Heart right ventricle (tissue), 16 donors: Measurements from ENCODE around the gene CACNA1C. TPM values are rescaled to one million over a fixed set of nuclear protein-coding genes. Genes with fewer than 3 reads are reported as not detected.

Experiments
- ATAC-seq, 8 donors: fragments of 200-7000 bp; cut with Tn5 transposase; one replicate each; pipeline ENCODE4 v1.9.1; 2020; ENCODE audit warnings: mild to moderate bottlenecking in 8 of 8, moderate library complexity in 8 of 8, moderate number of reproducible peaks in 1 of 8
- DNase-seq, 2 donors: peaks; one replicate each; pipeline ENCODE4 v3.0.0-alpha.2; 2020
- H3K27ac ChIP-seq, 10 donors: fragments of 200-600 bp; sonication (generic) in 2 of 10; one replicate each; pipeline versions ENCODE4 v1.5.0 to v1.8.0; 2020 to 2022; ENCODE audit warnings: mild to moderate bottlenecking in 3 of 10
- H3K27me3 ChIP-seq, 7 donors: fragments of 200-600 bp; one replicate each; pipeline ENCODE4 v1.8.0; 2021 to 2022; ENCODE audit warnings: mild to moderate bottlenecking in 2 of 7
- H3K36me3 ChIP-seq, 9 donors: fragments of 200-600 bp; sonication (generic) in 1 of 9; one replicate each; pipeline versions ENCODE4 v1.5.0 to v1.8.0; 2020 to 2022; ENCODE audit warnings: mild to moderate bottlenecking in 2 of 9
- H3K4me1 ChIP-seq, 9 donors: fragments of 200-600 bp; sonication (generic) in 1 of 9; one replicate each; pipeline versions ENCODE4 v1.5.0 to v1.8.0; 2020 to 2022; ENCODE audit warnings: mild to moderate bottlenecking in 4 of 9
- H3K4me3 ChIP-seq, 10 donors: fragments of 200-600 bp; sonication (generic) in 2 of 10; one replicate each; pipeline versions ENCODE4 v1.5.0 to v1.8.0; 2020 to 2022; ENCODE audit warnings: mild to moderate bottlenecking in 7 of 10, moderate library complexity in 2 of 10
- H3K9me3 ChIP-seq, 11 donors: fragments of 200-600 bp in 10 of 11; sonication (generic) in 2 of 11; one replicate each; pipeline versions ENCODE4 v1.5.0 to v1.8.0; 2013 to 2022; ENCODE audit warnings: mild to moderate bottlenecking in 2 of 11, control low read depth in 1 of 11, moderate library complexity in 1 of 11
- WGBS, 2 donors: extraction: QIAGEN DNeasy Blood & Tissue Kit; methylation state at CpG; one replicate each; pipeline ENCODE4 v1.1.7; 2013; ENCODE audit warnings: inconsistent platforms in 1 of 2; 5-methylcytosine and 5-hydroxymethylcytosine counted together
- intact Hi-C, 10 donors: fragments of 100-400 bp; cut with DNase I; formaldehyde crosslinking; loops; one replicate each; pipeline versions ENCODE4 v1.11.1 to v1.14.2; 2022
- polyA plus RNA-seq, 2 donors: library from polyadenylated mRNA; stranded (reverse); fragments of 200-250 nt; gene quantifications; one replicate each; pipeline ENCODE4 v1.2.3, GENCODE V29; 2013
- total RNA-seq, 10 donors: library from RNA; stranded (reverse); fragmentation: NEBNext Ultra II Directional in 3 of 10; extraction: Animal tissue kit (Norgen Biotek cat#: 25700) in 3 of 10; gene quantifications; one replicate each; pipeline versions ENCODE4 v1.2.1 to v1.2.4, GENCODE V29; 2021 to 2023
- TF ChIP-seq, protein P1 (sequence below), 9 donors: fragments of 200-600 bp; sonication (generic) in 2 of 9; IDR thresholded peaks; one replicate each; pipeline versions ENCODE4 v1.5.0 to v1.8.0; 2021 to 2022; ENCODE audit warnings: antibody characterized with exemption in 9 of 9, mild to moderate bottlenecking in 5 of 9, moderate library complexity in 1 of 9
- donor health status: Arrhythmogenic right ventricular cardiomyopathy.
- donor health status: ischemic (EF 13 %, LVEDD 7.1; RV severe dilation, severe dysfunction).
- donor health status: healthy with polysubstance abuse.
- donor health status: DM: no; HTN: yes; CAD: no.
- donor health status: DM: no; HTN: no; CAD: no.
- donor health status: ischemic (EF 25% LVEDD 6.9; RV normal size, moderate dysfunction).
- donor health status: ischemic (EF 25% LVEDD 5.7; RV mildly dilated, moderate dysfunction).
- donor health status: healthy.
- donor health status: DM: yes; HTN: yes; CAD: no.
- donor health status: Ischemic cardiomyopathy.
- donor health status: ischemic (EF 35%, LVEDD 5.7; RV mildly dilated, moderate dysfunction).
- donor health status: nonischemic (EF 11% LVEDD 7.7; RV severe dilation, severe dysfunction).
- donor health status: DM: yes; HTN: yes; CAD: no.
- donor health status: PGD.
- donor health status: ischemic (EF 29% LVEDD 5.4; RV normal size, mild dysfunction).
- donor health status: nonischemic (EF 23%, LVEDD 6.1; RV moderate dilation, normal function).

CACNA1C gene
- total and polyA plus RNA-seq, 12 donors, result 19.1 to 222 (median 183) TPM

GRCh38 chr12:2068653-2069052 is 15.9 kb downstream of the CACNA1C start:
- 74 to 77% methylated on average over 6 of the region's 6 CpGs for WGBS, 2 donors
- TF ChIP-seq, protein P1, sequence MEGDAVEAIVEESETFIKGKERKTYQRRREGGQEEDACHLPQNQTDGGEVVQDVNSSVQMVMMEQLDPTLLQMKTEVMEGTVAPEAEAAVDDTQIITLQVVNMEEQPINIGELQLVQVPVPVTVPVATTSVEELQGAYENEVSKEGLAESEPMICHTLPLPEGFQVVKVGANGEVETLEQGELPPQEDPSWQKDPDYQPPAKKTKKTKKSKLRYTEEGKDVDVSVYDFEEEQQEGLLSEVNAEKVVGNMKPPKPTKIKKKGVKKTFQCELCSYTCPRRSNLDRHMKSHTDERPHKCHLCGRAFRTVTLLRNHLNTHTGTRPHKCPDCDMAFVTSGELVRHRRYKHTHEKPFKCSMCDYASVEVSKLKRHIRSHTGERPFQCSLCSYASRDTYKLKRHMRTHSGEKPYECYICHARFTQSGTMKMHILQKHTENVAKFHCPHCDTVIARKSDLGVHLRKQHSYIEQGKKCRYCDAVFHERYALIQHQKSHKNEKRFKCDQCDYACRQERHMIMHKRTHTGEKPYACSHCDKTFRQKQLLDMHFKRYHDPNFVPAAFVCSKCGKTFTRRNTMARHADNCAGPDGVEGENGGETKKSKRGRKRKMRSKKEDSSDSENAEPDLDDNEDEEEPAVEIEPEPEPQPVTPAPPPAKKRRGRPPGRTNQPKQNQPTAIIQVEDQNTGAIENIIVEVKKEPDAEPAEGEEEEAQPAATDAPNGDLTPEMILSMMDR (IDR thresholded peaks at IDR 0.05), result no peak
- intact Hi-C loops, result loop anchor here in 2 of 10 donors (5.0 to 10.0 kb wide), 2 partner anchors 54 to 86 kb away; no protein-coding TSS in a partner anchor
- Histone ChIP-seq H3K27ac (peak overlapping the region in 7 of 10 donors; percentile 23 to 57 (median 36)), H3K4me1 (peaks cover 14 to 59% (median 29%) of the 10 kb centered on the region in 9 donors), H3K36me3 (peaks cover 0 to 20% (median 0%) of the 10 kb centered on the region in 9 donors), H3K9me3 (peaks cover 0 to 21% (median 9%) of the 10 kb centered on the region in 11 donors), H3K4me3 (no peak overlapping the region), H3K27me3 (no peaks in the 10 kb centered on the region)
- peak in 1 of 2 donors; percentile 38 for DNase-seq
- ATAC-seq, result peak; percentile 19 to 56 (median 38)

GRCh38 chr12:2070440-2071045 is 17.8 kb downstream of the CACNA1C start:
- H3K4me1 ChIP-seq, result peaks cover 8 to 58% (median 30%) of the 10 kb centered on the region in 9 donors

GRCh38 chr12:2074792-2075191 is 22.0 kb downstream of the CACNA1C start:
- peaks cover 10 to 64% (median 38%) of the 10 kb centered on the region in 9 donors for H3K4me1 ChIP-seq
- H3K9me3 ChIP-seq, result peaks cover 0 to 17% (median 9%) of the 10 kb centered on the region in 11 donors
- H3K27ac ChIP-seq, result peak overlapping the region; percentile 69 to 95 (median 88)
- no peak overlapping the region for H3K4me3 ChIP-seq
- 76 to 81% methylated on average over 4 of the region's 4 CpGs for WGBS, 2 donors
- intact Hi-C loops, result loop anchor here in 3 of 10 donors (5.0 to 10.0 kb wide), 3 partner anchors 38 to 263 kb away; no protein-coding TSS in a partner anchor
- no peaks in the 10 kb centered on the region for H3K27me3 ChIP-seq
- TF ChIP-seq, protein P1 (IDR thresholded peaks at IDR 0.05), result no peak
- ATAC-seq (no peak), DNase-seq (no peak)
- peaks cover 0 to 5% (median 0%) of the 10 kb centered on the region in 9 donors for H3K36me3 ChIP-seq

More at GRCh38 chr12:2070440-2071045, 17.8 kb downstream of the CACNA1C start:
- H3K27ac ChIP-seq, result no peak overlapping the region
- H3K9me3 ChIP-seq, result peaks cover 0 to 21% (median 9%) of the 10 kb centered on the region in 11 donors
- TF ChIP-seq, protein P1 (IDR thresholded peaks at IDR 0.05), result no peak
- H3K36me3 ChIP-seq, result peaks cover 0 to 11% (median 0%) of the 10 kb centered on the region in 9 donors
- 95 to 99% methylated on average over 2 of the region's 2 CpGs for WGBS, 2 donors
- H3K27me3 ChIP-seq, result no peaks in the 10 kb centered on the region
- DNase-seq (no peak), ATAC-seq (no peak)
- intact Hi-C loops, result loop anchor here in 1 of 10 donors (10.0 kb wide), 1 partner anchor 84 kb away; no protein-coding TSS in a partner anchor
- H3K4me3 ChIP-seq, result no peak overlapping the region

GRCh38 chr12:2075508-2076195 is 22.9 kb downstream of the CACNA1C start:
- intact Hi-C loops, result loop anchor here in 3 of 10 donors (5.0 to 10.0 kb wide), 3 partner anchors 37 to 262 kb away; no protein-coding TSS in a partner anchor
- peaks cover 10 to 64% (median 38%) of the 10 kb centered on the region in 9 donors for H3K4me1 ChIP-seq
- peaks cover 0 to 8% (median 1%) of the 10 kb centered on the region in 11 donors for H3K9me3 ChIP-seq
- TF ChIP-seq, protein P1 (IDR thresholded peaks at IDR 0.05), result no peak
- peak overlapping the region; percentile 82 to 95 (median 88) for H3K27ac ChIP-seq
- H3K27me3 ChIP-seq, result no peaks in the 10 kb centered on the region
- DNase-seq (peak; percentile 66 to 73), ATAC-seq (peak; percentile 81 to 96 (median 92))
- H3K36me3 ChIP-seq, result peaks cover 0 to 5% (median 0%) of the 10 kb centered on the region in 9 donors
- H3K4me3 ChIP-seq, result peak overlapping the region in 2 of 10 donors; percentile 1 to 17
- WGBS, 2 donors, result 24 to 29% methylated on average over 9 of the region's 9 CpGs
